Measurements from ENCODE around the gene KCNK7.

The KCNK7 gene

DNA sequence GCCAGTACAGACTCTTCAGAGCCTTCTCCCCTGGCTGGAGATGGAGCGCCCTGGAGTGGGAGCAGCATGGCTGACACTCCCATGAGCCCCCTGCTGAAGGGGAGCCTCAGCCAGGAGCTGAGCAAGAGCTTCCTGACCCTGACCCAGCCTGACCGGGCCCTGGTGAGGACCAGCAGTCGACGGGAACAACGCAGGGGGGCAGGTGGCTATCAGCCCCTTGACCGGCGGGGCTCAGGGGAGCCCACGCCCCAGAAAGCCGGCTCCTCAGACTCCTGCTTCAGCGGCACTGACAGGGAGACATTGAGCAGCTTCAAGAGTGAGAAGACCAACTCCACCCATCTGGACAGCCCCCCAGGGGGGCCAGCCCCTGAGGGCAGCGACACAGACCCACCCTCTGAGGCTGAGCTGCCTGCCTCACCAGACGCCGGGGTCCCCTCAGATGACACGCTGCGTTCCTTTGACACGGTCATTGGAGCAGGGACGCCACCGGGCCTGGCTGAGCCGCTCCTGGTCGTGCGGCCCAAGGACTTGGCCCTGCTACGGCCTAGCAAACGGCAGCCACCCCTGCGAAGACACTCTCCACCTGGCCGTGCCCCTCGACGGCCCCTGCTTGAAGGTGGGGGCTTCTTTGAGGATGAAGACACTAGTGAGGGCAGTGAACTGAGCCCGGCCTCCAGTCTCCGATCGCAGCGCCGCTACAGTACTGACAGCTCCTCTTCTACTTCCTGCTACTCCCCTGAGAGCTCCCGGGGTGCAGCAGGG lies 22.6 kb upstream of the KCNK7 start:
- H2AFZ ChIP-seq (ENCODE audit: low read depth, low read length, severe bottlenecking), result no peak overlapping the region
- no peaks in the 10 kb centered on the region for H3K36me3 ChIP-seq (ENCODE audit: low read length)
- H3K4me3 ChIP-seq (ENCODE audit: insufficient read depth, low read length, poor library complexity, severe bottlenecking), result no peak overlapping the region
- H3K4me2 ChIP-seq (ENCODE audit: low read depth, low read length, poor library complexity, severe bottlenecking), result no peak overlapping the region
- H3K79me2 ChIP-seq (ENCODE audit: insufficient read depth, low read length), result peaks cover 35% of the 10 kb centered on the region
- H3K9me3 ChIP-seq (ENCODE audit: insufficient read depth, low read length), result no peaks in the 10 kb centered on the region
- no peak for TF ChIP-seq EZH2phosphoT487 (conservative IDR thresholded peaks at IDR 0.05; ENCODE audit: low read length)
- TF ChIP-seq, protein P1, sequence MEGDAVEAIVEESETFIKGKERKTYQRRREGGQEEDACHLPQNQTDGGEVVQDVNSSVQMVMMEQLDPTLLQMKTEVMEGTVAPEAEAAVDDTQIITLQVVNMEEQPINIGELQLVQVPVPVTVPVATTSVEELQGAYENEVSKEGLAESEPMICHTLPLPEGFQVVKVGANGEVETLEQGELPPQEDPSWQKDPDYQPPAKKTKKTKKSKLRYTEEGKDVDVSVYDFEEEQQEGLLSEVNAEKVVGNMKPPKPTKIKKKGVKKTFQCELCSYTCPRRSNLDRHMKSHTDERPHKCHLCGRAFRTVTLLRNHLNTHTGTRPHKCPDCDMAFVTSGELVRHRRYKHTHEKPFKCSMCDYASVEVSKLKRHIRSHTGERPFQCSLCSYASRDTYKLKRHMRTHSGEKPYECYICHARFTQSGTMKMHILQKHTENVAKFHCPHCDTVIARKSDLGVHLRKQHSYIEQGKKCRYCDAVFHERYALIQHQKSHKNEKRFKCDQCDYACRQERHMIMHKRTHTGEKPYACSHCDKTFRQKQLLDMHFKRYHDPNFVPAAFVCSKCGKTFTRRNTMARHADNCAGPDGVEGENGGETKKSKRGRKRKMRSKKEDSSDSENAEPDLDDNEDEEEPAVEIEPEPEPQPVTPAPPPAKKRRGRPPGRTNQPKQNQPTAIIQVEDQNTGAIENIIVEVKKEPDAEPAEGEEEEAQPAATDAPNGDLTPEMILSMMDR (IDR thresholded peaks at IDR 0.05; ENCODE audit: insufficient read depth, low read length, poor library complexity, severe bottlenecking), result no peak
- no peaks in the 10 kb centered on the region for H3K9me2 ChIP-seq (replicated peaks; ENCODE audit: insufficient read depth, low read length)
- H3K9ac ChIP-seq (ENCODE audit: low read length), result no peak overlapping the region
- no peaks in the 10 kb centered on the region for H3K27me3 ChIP-seq (ENCODE audit: low read length)
- no peak overlapping the region for H3K27ac ChIP-seq (ENCODE audit: low read depth, low read length)
- H3F3A ChIP-seq (ENCODE audit: insufficient read depth), result no peaks in the 10 kb centered on the region
- H4K20me1 ChIP-seq (ENCODE audit: low read depth, low read length), result no peaks in the 10 kb centered on the region; the same call in 1 of the 2 replicates

DNA sequence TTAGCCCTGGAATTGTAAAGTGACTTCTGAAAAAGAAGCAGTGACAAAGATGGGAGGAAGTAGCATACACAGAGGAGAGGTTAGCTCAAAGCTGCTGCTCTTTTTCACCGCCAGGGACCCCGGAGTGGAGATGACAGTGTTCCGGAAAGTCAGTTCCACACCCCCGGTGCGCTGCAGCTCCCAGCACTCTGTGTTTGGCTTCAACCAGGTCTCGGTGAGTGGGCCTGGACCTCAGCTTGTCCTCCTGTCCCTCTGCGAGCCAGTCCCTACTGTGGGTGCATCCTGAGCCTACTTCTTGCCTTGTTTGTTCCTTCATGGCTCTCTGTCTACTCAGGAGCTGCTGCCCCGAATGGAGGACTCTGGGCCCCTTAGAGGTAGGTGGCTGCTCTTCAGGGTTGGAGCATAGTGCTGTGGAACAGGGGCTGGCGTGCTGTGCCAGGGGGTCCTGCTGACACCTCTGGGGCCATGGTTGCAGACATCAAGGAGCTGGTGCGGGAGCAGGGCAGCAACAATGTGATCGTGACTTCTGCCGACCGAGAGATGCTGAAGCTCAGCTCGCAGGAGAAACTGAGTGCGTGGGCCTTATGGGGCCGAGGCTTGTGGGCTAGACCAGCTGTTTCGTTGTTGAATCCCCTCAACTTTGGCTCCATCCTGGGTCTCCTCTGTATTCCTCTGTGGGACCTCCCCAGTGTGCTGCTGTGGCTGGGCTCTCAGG lies 21.7 kb upstream of the KCNK7 start:
- no peaks in the 10 kb centered on the region for H3K9me2 ChIP-seq (replicated peaks; ENCODE audit: insufficient read depth, low read length)
- no peak overlapping the region for H2AFZ ChIP-seq (ENCODE audit: low read depth, low read length, severe bottlenecking)
- H3K4me3 ChIP-seq (ENCODE audit: insufficient read depth, low read length, poor library complexity, severe bottlenecking), result peak overlapping the region; percentile 86
- no peaks in the 10 kb centered on the region for H3F3A ChIP-seq (ENCODE audit: insufficient read depth)
- H4K20me1 ChIP-seq (ENCODE audit: low read depth, low read length), result no peaks in the 10 kb centered on the region; the same call in 1 of the 2 replicates
- H3K4me2 ChIP-seq (ENCODE audit: low read depth, low read length, poor library complexity, severe bottlenecking), result peak overlapping the region; percentile 91
- peak overlapping the region; percentile 92 for H3K9ac ChIP-seq (ENCODE audit: low read length)
- TF ChIP-seq, protein P1 (IDR thresholded peaks at IDR 0.05; ENCODE audit: insufficient read depth, low read length, poor library complexity, severe bottlenecking), result no peak
- TF ChIP-seq EZH2phosphoT487 (conservative IDR thresholded peaks at IDR 0.05; ENCODE audit: low read length), result no peak
- no peak overlapping the region for H3K27ac ChIP-seq (ENCODE audit: low read depth, low read length)
- H3K79me2 ChIP-seq (ENCODE audit: insufficient read depth, low read length), result peaks cover 35% of the 10 kb centered on the region
- no peaks in the 10 kb centered on the region for H3K9me3 ChIP-seq (ENCODE audit: insufficient read depth, low read length)
- H3K36me3 ChIP-seq (ENCODE audit: low read length), result no peaks in the 10 kb centered on the region
- no peaks in the 10 kb centered on the region for H3K27me3 ChIP-seq (ENCODE audit: low read length)

DNA sequence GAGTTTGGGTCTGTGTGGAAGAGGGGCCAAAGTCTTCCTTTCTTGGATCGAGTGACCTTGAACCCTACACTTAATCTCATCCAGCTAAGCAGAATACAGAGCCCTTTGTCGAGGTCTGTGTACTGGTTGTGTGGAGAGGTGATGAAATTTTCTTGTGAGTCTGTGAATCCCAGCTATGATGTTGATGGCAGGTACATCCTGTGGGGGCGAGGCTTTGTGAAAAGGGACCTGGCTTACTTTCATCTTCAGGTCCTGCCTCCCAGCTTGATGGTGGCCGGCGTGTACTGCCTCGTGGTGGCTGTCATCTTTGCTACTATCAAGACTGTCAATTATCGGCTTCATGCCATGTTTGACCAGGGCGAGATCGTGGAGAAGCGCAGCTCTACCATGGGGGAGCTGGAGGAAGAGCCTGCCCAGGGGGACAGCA lies 21.0 kb upstream of the KCNK7 start:
- peak overlapping the region; percentile 91 for H3K4me2 ChIP-seq (ENCODE audit: low read depth, low read length, poor library complexity, severe bottlenecking)
- peak overlapping the region; percentile 86 for H3K4me3 ChIP-seq (ENCODE audit: insufficient read depth, low read length, poor library complexity, severe bottlenecking)
- no peaks in the 10 kb centered on the region for H3K36me3 ChIP-seq (ENCODE audit: low read length)
- H3K27me3 ChIP-seq (ENCODE audit: low read length), result no peaks in the 10 kb centered on the region
- no peaks in the 10 kb centered on the region for H3F3A ChIP-seq (ENCODE audit: insufficient read depth)
- no peak for TF ChIP-seq EZH2phosphoT487 (conservative IDR thresholded peaks at IDR 0.05; ENCODE audit: low read length)
- TF ChIP-seq, protein P1 (IDR thresholded peaks at IDR 0.05; ENCODE audit: insufficient read depth, low read length, poor library complexity, severe bottlenecking), result no peak
- peak overlapping the region; percentile 16; the same call in 1 of the 2 replicates for H3K27ac ChIP-seq (ENCODE audit: low read depth, low read length)
- no peaks in the 10 kb centered on the region; the same call in 1 of the 2 replicates for H4K20me1 ChIP-seq (ENCODE audit: low read depth, low read length)
- H3K9me2 ChIP-seq (replicated peaks; ENCODE audit: insufficient read depth, low read length), result no peaks in the 10 kb centered on the region
- H3K9me3 ChIP-seq (ENCODE audit: insufficient read depth, low read length), result no peaks in the 10 kb centered on the region
- H3K9ac ChIP-seq (ENCODE audit: low read length), result peak overlapping the region; percentile 92
- H2AFZ ChIP-seq (ENCODE audit: low read depth, low read length, severe bottlenecking), result no peak overlapping the region
- H3K79me2 ChIP-seq (ENCODE audit: insufficient read depth, low read length), result peaks cover 35% of the 10 kb centered on the region
